ENCODE data around the gene ST6GALNAC6.

ST6GALNAC6 gene

DNA sequence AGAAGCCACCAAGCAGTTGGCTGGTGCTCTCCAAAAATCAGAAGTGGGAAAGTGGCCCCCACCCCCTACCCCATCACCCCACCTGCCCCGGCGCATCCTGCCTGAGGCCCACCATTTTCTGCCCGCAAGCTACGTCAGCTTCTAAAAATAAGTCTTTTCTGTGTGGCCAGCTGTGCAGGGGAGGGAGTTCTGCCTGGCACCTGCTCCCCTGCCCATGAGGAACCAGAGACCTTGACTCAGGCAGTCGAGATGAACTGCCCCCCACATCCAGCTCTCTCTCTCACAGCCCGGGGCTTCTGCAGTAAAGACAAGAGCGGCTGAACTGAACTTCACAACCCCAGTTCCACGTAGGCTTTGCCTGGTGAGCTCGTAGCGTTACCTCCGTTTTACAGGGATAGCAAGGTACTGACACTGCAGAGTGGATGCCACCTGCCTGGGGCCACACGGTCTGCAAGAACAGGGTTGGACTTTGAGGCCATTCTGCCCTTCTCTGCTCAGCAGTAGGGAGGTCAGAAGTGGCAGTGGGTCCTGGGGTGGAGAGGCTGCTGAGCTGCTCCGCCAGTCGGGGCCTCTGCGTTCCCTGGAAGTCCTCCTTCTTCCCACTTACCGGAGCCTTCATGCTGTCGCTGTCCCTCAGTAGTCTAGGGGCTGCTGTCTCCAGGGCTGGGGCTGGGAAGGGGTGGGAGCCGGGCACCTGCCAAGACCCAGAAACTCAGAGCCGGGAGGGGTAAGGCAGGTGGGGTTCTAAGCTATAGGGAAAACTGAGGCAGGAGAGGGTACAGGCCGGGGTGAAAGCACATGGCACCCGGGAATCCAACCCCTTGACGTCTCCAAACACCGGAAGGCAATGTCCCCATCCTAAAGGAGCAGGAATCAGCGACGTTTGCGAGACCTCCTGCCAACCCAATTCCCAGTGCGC, 16.7 kb upstream of the ST6GALNAC6 start:
- DNase-seq, result no peak

DNA sequence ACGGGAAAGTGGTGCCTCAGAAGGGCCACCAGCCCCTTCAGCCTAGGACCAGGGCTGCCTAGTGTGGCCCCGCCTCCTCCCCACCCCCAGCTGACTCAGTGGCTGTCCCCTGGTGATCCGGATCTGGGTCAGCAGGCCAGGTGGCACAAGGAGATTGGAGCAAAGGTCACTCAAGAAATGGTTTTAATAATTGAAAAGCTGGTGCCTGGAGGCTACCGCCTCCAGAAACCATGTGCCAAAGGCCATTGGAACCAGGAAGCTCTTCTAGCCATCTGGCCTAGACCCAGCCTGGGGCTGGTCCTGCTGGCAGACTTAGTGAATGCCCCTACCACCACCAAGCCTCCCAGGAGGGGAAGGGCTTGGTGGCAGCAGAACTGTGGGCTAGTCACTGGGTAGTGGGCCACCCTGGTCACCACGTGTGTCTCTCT, 15.9 kb upstream of the ST6GALNAC6 start:
- DNase-seq, result no peak

DNA sequence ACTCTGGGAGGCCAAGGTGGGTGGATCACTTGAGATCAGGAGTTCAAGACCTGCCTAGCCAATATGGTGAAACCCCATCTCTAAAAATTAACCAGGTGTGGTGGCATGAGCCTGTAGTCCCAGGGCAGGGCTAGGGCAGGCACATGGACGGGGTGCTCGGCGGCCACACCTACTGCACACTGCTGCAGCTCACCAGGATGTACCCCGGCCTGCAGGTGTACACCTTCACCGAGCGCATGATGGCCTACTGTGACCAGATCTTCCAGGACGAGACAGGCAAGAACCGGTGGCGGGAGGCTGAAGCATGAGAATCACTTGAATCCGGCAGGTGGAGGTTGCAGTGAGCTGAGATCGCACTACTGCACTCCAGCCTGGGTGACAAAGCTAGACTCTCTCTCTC, 14.3 kb upstream of the ST6GALNAC6 start:
- no peak for DNase-seq

DNA sequence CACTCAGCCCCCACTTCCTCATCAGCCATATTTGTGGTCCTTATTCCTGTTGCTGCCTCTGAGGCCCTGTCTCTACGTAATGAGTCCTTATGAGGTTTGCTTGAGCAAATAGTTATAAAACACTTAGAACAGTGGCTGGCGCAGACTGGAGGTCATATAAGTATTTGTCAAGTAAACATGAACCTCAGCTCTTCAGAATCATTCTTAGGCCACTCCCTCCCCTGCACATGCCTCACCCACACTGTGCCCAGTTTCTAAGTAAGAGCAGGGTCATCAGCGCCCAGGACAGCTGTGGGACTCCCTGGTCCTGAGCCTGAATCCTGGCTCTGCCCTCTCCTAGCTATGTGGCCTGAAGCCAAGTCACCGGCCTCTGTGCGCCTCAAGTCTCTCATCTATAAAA, 13.5 kb upstream of the ST6GALNAC6 start:
- DNase-seq, result no peak

DNA sequence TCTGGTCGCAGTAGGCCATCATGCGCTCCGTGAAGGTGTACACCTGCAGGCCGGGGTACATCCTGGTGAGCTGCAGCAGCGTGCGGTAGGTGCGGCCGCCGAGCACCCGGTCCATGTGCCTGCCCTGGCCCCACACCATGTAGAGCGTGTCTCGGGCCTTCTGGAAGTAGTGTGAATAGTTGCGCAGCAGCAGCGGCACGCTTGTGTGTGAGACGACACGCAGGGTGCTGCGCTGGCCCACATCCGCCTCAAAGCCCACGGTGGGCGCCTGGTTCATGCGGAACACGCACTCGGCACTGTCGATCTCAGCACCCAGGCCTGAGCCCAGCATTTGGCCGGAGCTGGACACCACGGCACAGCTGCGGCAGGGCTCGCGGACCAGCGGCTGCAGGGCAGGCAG, 12.9 kb upstream of the ST6GALNAC6 start:
- DNase-seq, result no peak

DNA sequence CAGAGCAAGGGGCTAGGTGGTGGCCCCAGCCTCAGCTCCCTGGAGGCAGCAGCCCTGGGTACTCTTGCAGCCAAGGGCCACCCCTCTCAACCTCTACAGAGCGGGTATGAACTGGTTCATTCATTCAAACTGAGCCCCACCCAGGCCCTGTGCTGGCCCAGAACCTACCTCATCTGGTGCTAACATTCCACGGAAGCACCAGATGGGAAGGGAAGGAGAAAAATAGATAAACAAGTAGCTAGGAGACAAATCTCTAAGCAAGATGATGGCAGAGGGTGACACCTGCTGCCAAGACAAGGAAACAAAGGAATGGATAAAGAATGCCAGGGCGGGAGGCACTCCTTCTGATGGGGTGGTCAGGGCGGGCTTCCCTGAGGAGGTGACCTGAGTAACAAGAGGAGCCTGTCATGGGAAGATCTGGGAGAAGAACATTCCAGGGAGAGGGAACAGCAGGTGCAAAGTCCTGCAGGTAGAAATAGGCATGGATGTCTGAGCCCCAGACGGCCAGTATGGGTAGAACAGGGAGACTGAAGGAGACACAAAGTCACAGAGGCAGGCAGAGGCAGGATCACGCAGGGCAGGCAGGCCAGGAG, 11.3 kb upstream of the ST6GALNAC6 start:
- DNase-seq, result no peak

DNA sequence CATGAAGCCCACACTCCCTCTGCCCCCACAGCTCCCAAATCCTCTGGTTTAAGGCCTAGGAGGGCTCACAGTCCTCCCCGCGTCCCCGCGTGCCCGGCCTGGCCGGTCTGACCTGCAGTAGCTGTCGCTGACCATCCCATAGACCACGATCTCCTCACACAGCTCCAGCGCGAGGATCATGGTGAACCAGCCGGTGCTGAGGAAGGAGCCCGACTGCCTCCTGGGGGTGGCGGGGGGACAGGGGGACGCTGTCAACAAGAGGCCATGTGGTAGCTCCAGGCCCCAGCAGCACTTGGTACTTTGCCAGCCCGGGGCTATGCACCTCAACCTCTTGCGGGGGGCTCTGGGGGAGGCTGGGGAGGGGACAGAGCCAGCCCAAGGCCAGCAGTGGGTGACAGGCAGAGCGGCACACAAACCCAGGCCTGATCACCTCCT, 10.5 kb upstream of the ST6GALNAC6 start:
- DNase-seq, result no peak

DNA sequence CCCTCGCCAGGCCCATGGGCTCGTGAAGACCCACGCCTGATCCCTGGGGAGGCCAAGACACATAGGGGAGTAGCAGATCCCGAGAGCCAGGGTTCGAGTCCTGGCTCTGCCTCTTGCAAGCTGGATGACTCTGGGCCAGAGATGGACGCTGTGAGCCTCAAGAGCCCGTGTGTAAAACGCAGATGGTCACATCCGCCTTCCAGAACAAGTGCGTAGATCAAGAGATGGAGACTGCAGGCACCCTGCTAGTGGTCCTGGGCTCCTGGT, 9.2 kb upstream of the ST6GALNAC6 start:
- DNase-seq, result no peak

DNA sequence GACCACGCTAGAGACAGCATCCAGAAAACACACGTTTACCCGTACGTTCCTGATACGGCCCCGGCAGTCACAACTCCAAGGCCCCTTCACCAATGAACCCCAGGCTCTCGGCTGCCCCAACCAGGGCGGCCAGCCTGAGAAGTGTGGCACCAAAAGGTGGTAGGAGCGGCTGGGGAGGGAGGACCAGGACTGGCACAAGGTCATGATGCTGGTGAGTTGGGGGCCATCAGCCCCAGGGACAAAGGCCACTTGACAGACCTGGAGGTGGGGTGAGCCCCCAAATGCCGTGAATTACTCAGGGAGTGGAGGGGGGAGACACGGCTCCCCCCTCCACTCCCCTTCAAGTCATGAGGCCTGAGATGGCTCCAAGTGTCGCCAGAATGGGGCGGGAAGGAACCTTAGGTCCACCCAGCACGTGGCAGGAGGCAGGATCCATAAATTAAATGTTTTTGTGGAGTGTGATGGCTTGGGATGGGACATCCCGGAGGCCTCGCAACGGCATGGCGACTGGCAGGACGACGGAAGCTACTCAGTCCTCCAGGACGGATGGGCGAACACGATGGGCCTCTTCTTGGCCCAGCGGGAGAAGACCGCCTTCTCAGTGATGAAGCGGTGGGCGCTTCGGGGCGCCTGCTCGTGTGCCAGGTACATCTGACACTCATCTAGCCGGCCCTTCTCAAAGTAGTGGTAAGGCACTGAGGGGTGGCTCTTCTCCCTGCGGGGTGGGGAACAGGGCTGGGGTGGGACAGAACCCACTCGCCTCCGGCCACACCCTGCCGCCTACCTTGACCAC, 8.7 kb upstream of the ST6GALNAC6 start:
- DNase-seq, result no peak

DNA sequence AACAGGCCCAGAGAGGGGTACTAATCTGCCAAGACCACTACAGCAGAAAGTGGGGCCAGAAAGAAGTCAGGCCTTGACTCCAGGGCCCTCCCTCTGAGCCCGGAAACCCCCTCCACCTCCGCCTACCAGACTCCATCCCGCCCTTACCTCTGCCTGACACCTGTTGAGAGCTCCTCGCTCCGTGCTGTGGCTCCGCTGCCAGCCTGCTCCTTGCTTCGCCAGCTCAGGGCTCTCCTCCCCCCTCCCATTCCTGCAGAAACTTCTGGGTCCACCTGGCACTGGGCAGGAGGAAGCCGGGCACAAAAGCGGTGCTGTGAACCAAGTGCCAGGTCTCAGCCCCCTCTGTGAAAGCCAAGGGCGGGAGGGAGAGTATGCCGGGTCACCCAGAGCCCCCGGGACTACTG, 6.4 kb upstream of the ST6GALNAC6 start:
- peak; percentile 80 for DNase-seq

DNA sequence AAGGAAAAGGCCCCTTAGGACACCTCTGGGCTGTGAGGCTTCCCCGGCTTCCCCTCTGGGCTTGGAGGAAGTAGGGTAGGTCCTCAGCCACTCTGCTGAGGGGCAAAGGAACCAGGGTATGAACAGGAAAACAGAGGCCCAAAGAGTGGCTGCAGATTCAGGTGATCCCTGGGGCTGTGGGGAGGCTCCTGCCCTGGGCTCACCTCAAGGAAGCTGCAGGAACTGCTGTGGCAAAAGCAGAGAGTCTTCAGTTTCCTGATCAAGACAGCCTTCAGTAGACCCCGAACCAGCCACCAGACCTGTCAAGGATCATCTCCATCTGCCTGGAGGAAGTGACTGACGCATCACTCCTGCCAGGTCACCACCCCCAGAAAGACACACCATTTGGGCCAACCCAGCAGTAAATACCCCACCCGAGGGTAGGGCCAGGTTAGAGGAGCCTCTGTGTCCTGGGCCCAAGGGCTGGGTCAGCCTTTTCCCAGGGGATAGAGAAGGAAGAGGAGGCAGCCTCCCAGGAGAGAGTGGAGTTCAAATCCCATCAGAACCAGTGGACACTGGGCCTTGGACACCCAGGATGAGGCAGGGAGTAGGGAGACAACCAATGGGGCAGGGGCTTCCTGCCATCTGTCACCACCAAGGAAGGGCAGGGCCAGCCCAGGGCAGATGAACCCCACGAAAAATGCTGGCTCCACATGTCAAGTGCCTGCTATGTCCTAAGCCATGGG, 5.8 kb upstream of the ST6GALNAC6 start:
- DNase-seq, result peak; percentile 73

DNA sequence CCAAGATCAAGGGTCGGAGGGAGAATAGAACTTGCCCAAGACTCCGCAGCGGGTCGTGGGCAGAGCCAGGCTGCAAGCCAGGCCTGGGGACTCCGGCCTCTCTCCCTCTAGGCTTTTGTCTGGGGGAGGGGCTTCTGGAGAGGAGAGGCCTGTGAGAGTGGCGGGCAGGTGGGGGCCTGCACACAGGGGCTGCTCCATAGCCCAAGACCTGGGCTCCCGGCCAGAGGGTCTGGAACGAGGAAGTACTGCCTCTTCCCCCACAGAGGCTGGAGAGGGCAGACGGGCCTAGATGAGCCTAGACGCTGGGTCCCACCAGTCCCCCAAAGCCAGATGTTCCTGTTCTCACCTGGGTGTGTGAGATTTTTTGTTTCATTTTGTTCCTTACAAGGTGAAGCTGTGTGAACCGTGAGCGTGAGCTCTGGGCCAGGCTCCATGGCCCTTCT, 5.2 kb upstream of the ST6GALNAC6 start:
- no peak for DNase-seq

DNA sequence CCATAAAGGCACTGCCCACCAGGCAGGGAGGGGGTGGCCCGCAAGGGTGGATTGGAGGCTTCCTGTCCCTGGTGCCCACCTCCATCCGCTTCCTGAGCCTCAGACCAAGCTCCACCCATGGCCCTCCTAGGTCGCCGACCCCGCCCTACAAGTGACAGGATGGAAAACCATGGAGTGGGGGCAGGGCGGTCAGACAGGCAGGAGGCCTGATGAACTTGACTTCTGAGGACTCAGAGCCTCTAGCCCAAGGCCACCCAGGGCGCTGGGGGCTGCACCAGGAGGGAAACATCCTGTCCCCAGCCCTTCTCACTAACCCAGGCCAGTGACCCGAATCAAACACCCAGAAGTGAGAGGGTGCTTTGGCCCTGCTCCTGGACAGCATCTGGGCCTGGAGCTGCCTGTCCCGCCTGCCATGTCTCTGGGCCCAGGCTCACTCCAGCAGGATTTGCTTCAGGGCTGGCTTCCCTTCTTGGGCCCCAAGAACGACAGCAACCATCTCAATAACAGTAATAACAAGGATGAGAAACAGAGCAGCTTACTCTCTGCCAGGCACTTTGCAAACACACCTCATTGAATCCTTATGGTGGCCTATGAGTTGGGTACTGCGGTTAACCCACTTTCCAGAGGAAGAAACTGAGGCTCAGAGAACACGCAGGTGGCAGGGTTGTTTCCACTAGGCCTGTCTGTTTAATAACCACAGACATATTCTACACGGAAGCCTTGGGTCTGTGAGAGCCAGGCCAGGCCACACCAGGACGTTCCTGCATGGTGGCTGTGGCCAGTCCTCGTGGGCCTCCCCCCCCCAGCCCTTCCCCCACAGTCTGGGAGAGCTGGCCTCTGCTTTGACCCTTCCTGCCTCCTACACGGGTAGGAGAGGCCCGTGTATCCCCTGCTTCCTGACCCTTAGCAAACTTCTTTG, 4.4 kb upstream of the ST6GALNAC6 start:
- DNase-seq, result peak; percentile 47

DNA sequence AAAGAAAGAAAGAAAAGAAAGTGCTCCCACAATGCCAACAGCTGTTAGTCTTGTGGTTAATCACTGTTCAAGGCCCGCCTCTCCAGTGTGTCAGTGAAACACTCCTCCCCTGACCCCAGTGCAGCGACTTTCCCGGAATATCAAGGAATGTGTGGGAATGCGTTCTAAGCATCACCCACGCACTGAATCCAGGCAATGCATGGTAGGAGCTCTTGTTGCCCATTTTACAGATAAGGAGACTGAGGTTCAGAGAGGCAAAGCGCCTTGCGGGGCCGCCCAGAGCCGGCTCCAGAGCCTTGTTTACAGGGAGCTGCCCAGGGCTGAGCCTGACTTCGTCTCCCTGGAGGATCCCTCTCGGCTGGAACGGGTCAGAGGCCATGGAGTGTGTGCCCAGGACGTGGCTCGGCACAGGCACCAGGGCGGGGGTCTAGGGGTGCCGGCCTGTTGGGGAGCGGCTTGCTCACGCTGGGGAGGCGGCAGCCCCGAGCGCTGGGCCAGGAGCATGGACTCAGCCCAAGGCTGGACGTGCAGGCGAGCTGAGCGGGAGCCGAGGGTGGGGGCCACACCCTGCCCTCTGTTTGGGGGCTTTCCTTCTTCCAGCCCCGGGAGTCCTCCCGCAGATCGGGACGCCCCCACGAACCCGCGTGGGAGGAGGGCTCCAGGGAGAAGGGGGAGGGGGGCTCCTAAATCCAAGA, 823 bp downstream of the ST6GALNAC6 start:
- no peak for DNase-seq

DNA sequence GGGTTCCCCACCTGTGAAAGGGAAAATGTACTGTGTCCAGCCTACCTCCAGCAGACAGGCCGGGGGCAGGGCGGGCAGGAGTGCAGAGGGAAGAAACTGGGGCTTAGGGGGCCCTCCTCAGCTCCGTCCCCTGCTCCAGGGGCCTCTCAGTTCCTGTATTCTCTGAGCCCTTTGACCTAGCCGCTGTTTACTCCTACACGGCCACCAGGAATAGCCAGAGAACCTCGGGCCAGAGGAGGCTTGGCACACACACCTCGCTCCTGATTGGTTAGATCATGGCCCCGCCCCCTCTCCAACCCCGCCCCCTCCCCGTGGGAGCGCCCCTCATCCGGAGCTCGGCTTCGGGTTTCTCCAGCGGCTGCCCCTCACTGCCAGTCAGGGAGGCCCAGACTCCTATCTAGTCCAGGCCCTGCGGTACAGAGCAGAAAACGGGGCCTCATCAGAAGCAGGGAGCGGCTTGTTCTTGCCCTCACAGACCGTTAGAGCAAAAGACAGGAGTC, 2.2 kb downstream of the ST6GALNAC6 start:
- no peak for DNase-seq

DNA sequence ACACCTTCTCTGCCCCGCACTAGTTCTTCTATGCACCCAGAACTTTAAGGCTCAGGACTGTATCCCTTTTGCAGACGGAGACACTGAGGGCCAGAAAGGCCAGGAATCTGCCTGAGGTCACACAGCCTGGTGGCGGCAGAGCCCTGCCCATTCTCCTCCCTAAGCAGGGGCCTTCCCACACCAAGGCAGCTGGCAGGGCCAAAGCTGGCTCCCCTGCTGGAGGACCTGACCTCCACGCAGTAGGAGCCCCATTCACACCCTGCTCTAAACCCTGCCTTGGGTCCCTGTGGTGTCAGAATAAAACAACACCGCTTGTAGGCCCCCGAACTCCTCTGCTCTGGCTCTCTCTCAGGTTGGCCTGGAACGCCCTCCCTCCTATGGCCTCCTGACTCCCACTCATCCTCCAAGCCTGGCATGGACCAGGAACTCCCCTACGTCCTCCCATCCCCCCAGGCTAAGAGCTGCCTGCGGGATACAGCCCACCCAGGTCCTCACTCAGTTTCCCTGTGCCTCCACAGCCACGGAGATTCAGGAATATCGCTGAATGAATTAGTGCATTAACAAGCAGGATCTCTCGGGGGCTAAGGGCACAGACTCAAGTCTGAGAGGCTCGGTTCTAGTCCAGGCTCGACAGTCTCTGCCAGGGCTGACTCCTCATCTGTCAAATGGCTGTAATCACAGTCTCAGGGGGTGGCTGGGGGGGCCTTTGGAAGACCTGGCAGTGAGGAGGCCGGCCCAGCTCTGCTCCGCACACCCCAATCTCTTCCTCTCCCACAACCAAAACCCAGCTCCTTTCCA, 2.8 kb downstream of the ST6GALNAC6 start:
- no peak for DNase-seq

DNA sequence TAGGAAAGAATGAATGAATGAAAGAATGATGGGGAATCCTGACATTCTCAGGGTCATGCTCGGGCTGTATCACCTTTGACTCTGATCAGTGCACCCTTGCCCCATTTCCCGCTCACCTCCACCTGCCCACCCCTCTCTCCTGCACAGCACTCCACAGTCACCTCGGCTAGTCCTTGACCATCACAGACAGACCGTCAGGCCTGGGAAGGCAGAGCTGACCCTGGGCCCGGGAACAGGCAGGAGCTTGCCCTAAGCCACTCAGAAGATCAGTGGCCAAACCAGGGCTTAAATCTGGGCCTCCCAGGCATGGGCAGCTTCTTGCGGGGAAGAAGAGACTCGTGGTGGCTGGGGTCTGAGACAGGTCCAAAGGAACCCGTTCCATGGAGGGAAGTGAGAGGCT, 3.6 kb downstream of the ST6GALNAC6 start:
- DNase-seq, result no peak

DNA sequence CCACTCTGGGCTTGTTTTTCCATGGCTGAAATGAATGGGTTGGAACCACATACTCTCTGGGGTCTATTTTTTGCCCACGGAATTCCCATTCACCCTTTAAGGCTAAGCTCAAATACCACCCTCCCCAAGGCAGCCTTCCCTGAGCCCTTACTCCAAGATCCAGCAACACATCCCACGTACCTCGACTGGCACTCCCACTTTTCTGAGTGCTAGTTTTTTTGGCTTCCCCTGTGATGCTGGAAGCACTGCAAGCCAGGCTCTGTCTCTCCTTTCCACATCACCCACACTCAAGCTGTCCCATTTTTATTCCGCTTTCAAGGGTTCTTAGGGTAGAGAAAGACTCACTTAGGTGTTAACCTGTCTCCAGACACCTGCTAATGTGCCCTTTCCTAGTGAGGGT, 6.0 kb downstream of the ST6GALNAC6 start:
- no peak for DNase-seq

DNA sequence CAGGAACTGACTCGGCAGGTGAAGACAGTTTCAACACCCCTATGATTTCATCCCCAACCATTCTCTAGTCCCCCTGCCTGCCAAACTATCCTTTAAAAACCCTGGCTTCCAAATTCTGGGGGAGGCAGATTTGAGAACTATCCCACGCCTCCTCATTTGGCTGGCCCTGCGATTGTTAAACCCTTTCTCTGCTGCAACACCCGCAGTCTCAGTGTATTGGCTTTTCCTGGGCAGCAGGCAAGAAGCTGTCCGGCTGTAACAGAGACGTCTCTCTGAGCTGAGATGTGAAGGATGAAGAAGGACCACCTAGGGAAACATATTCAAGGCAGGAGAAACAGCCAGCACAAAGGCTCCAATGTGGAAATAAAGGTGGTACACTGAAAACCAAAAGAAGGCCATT, 6.6 kb downstream of the ST6GALNAC6 start:
- DNase-seq, result no peak

DNA sequence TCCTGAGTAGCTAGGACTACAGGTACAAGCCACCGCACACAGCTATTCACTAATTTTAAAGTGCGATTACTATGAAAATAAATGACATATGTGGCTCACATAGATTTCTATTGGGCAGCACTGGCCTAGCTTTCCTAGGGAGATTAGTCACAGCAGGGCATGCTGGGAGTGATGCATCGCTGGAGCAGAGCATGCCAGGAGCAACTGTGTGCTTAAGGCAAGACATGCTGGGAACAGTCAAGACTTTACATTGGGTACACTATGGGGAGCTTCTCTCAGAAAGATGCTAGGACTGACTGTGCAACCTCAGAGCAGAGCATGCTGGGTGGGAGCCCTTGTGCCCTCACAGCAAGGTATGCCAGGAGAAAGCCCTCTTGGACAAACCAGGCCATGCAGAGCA, 9.3 kb downstream of the ST6GALNAC6 start:
- DNase-seq, result no peak

Data from effector CD4-positive, alpha-beta T cell (primary cell).